Cardiac fibroblast (primary cell): ENCODE measurements around the gene CYP3A4.

ENCODE experiments used
- DNase-seq, 2 donors: peaks; one replicate each; pipeline versions ENCODE4 v3.0.0 to v3.0.0-alpha.2; 2010; ENCODE audit warnings: low read depth in 2 of 2
- H3K4me3 ChIP-seq, 2 donors: replicated peaks in 1 of 2; 1 replicate in 1 of 2; 2 replicates in 1 of 2; pipeline ENCODE4 v1.5.1; 2011; ENCODE audit warnings: low read depth in 2 of 2, low read length in 2 of 2, mild to moderate bottlenecking in 2 of 2, moderate library complexity in 1 of 2
- CTCF ChIP-seq: IDR thresholded peaks from one replicate; pipeline ENCODE4 v1.5.1; 2011; ENCODE audit warnings: low read depth, mild to moderate bottlenecking, low read length, inconsistent platforms

CYP3A4 gene

GRCh38 chr7:99784007-99784406, at the start of gene CYP3A4:
Gene CYP3A4, minus strand, starts transcription at chr7:99784184. Its CDS starts 103 bp downstream, at chr7:99784081.
- no peak within 1 kb of the TSS for H3K4me3 ChIP-seq
- no peak for TF ChIP-seq CTCF
- no peak for DNase-seq

- no peak for DNase-seq
- TF ChIP-seq CTCF, result no peak
- H3K4me3 ChIP-seq, result no peak overlapping the region
Observed at GRCh38 chr7:99833289-99833877, 49.4 kb upstream of the CYP3A4 start.

- DNase-seq, result no peak
- no peak for TF ChIP-seq CTCF
- no peak overlapping the region for H3K4me3 ChIP-seq
Observed at GRCh38 chr7:99831595-99831994, 47.6 kb upstream of the CYP3A4 start.

- no peak for TF ChIP-seq CTCF
- no peak overlapping the region for H3K4me3 ChIP-seq
- DNase-seq, result no peak
Observed at GRCh38 chr7:99829524-99830160, 45.7 kb upstream of the CYP3A4 start.

- H3K4me3 ChIP-seq, result no peak overlapping the region
- no peak for DNase-seq
- TF ChIP-seq CTCF, result no peak
Observed at GRCh38 chr7:99828811-99829210, 44.8 kb upstream of the CYP3A4 start.

- TF ChIP-seq CTCF, result no peak
- H3K4me3 ChIP-seq, result no peak overlapping the region
- no peak for DNase-seq
Observed at GRCh38 chr7:99827040-99827778, 43.2 kb upstream of the CYP3A4 start.
